K562 (cell line): ENCODE data around the gene TMEM154. TPM values are rescaled to one million over a fixed set of nuclear protein-coding genes. Genes with fewer than 3 reads are reported as not detected.

Experiments
- ATAC-seq: fragments of 200-7000 bp; cut with Tn5 transposase; 3 replicates; pipeline ENCODE4 v1.9.1; 2020; ENCODE audit warnings: moderate library complexity
- BruUV-seq: library from RNA; stranded (reverse); fragments of 400-500 nt; replicated peaks from 2 replicates; lab custom pipeline; 2021; lab: Mats Ljungman, UMichigan
- CTCF ChIA-PET: fragments of 300-600 bp; formaldehyde crosslinking; extraction: SDS; loops from one replicate; lab custom pipeline; 2021; ENCODE audit warnings: low intra/inter-chr PET ratio; lab: Yijun Ruan, JAX
- POLR2A ChIA-PET: fragments of 300-600, 350-650 bp; sonication (Branson Sonifier 250); formaldehyde crosslinking; extraction: SDS; loops from one replicate; lab custom pipeline; 2021; ENCODE audit warnings: antibody characterized with exemption, inconsistent platforms; lab: Yijun Ruan, JAX
- DNase-seq, 4 experiments: peaks; one replicate each; pipeline versions ENCODE4 v3.0.0 to v3.0.0-alpha.2; 2011 to 2018; ENCODE audit warnings: low spot score in 3 of 4, mixed read lengths in 3 of 4; ENCODE audit errors: extremely low read depth in 1 of 4
- FAIRE-seq: peaks from 2 replicates; lab custom pipeline; 2011; peaks lifted over from hg19 to GRCh38; lab: Jason Lieb, UNC
- H2AFZ ChIP-seq: 2 replicates; pipeline ENCODE4 v1.6.0; 2011; ENCODE audit warnings: low read depth, low read length, control low read depth, inconsistent platforms
- H3K27ac ChIP-seq: fragments of 200-600 bp; 3 replicates; pipeline ENCODE4 v1.8.0; 2011; ENCODE audit warnings: low read depth, mild to moderate bottlenecking, control low read depth, inconsistent platforms, low read length, moderate library complexity, mixed read lengths; ENCODE audit errors: extremely low read depth
- H3K27me3 ChIP-seq, 2 experiments: fragments of 300-600 bp in 1 of 2; 2 replicates in 1 of 2; 3 replicates in 1 of 2; pipeline versions ENCODE4 v1.6.0 to v1.8.0; 2011; ENCODE audit warnings: inconsistent platforms in 2 of 2, low read length in 2 of 2, mild to moderate bottlenecking in 1 of 2, mixed read lengths in 1 of 2, moderate library complexity in 1 of 2; ENCODE audit not compliant: control insufficient read depth in 2 of 2, insufficient read depth in 2 of 2
- H3K36me3 ChIP-seq: fragments of 300-600 bp; 3 replicates; pipeline ENCODE4 v1.8.0; 2011; ENCODE audit warnings: mild to moderate bottlenecking, low read length, inconsistent platforms; ENCODE audit not compliant: control insufficient read depth, insufficient read depth
- H3K4me1 ChIP-seq, 2 experiments: fragments of 200-600 bp in 1 of 2; replicated peaks in 1 of 2; 2 replicates in 1 of 2; 3 replicates in 1 of 2; pipeline versions ENCODE4 v1.5.1 to v1.8.0; 2011; ENCODE audit warnings: inconsistent platforms in 2 of 2, low read length in 2 of 2, mild to moderate bottlenecking in 1 of 2, mixed read lengths in 1 of 2, moderate library complexity in 1 of 2; ENCODE audit not compliant: control insufficient read depth in 2 of 2, insufficient read depth in 2 of 2
- H3K4me2 ChIP-seq: 2 replicates; pipeline ENCODE4 v1.6.1; 2011; ENCODE audit warnings: low read length, control low read depth, inconsistent platforms, mixed read lengths; ENCODE audit not compliant: insufficient read depth
- H3K4me3 ChIP-seq: fragments of 200-600 bp; sonication (generic), shearing (Covaris generic); 2 replicates; pipeline ENCODE4 v1.5.1; 2016; ENCODE audit warnings: control low read depth, inconsistent platforms
- H3K79me2 ChIP-seq: fragments of 200-600 bp; 3 replicates; pipeline ENCODE4 v1.8.0; 2011; ENCODE audit warnings: low read length, inconsistent platforms; ENCODE audit not compliant: control insufficient read depth, insufficient read depth
- H3K9ac ChIP-seq, 2 experiments: 2 replicates each; pipeline versions ENCODE4 v1.6.0 to v1.6.1; 2011; ENCODE audit warnings: low read depth in 2 of 2, low read length in 2 of 2, control low read depth in 1 of 2, inconsistent platforms in 1 of 2, mild to moderate bottlenecking in 1 of 2, mixed read lengths in 1 of 2; ENCODE audit not compliant: insufficient read depth in 1 of 2
- H3K9me1 ChIP-seq: one replicate; pipeline ENCODE4 v1.6.0; 2011; ENCODE audit warnings: inconsistent platforms, mild to moderate bottlenecking, low read length, moderate library complexity; ENCODE audit not compliant: control insufficient read depth, insufficient read depth
- H3K9me3 ChIP-seq: replicated peaks from 2 replicates; pipeline ENCODE4 v1.5.1; 2011; ENCODE audit warnings: low read depth, low read length, inconsistent platforms; ENCODE audit not compliant: control insufficient read depth, insufficient read depth
- H4K20me1 ChIP-seq: replicated peaks from 2 replicates; pipeline ENCODE4 v1.6.1; 2011; ENCODE audit warnings: low read length, inconsistent platforms, mixed read lengths; ENCODE audit not compliant: control insufficient read depth, insufficient read depth
- HOXB6 ChIP-seq: fragments of 250-450 bp; sonication (Bioruptor Pico); IDR thresholded peaks from 2 replicates; pipeline ENCODE4 v1.5.1; 2022; ENCODE audit warnings: mild to moderate bottlenecking, borderline replicate concordance
- KDM2B ChIP-seq: fragments of 250-450 bp; sonication (Bioruptor Pico); IDR thresholded peaks from 2 replicates; pipeline ENCODE4 v1.8.0; 2021; ENCODE audit warnings: mild to moderate bottlenecking, moderate library complexity
- LCOR ChIP-seq: sonication (generic); formaldehyde crosslinking; IDR thresholded peaks from 2 replicates; pipeline ENCODE4 v1.8.0; 2022; ENCODE audit warnings: mild to moderate bottlenecking, missing genetic modification reagents
- NFE2 ChIP-seq: IDR thresholded peaks from 2 replicates; pipeline ENCODE4 v1.6.1; 2014; ENCODE audit warnings: antibody characterized with exemption, low read depth
- RCOR1 ChIP-seq, 2 experiments: IDR thresholded peaks; 2 replicates each; pipeline ENCODE4 v1.6.1; 2012; ENCODE audit warnings: low read depth in 2 of 2, low read length in 2 of 2, borderline replicate concordance in 1 of 2, improper control_type of control experiment in 1 of 2
- RHOXF2B ChIP-seq: fragments of 250-450 bp; sonication (Bioruptor Pico); conservative IDR thresholded peaks from 2 replicates; pipeline ENCODE4 v1.5.1; 2021
- ZBTB7A ChIP-seq: IDR thresholded peaks from 2 replicates; pipeline ENCODE4 v1.6.1; 2011; ENCODE audit warnings: low read depth, mild to moderate bottlenecking, low read length, moderate library complexity, borderline replicate concordance; ENCODE audit not compliant: control insufficient read depth
- ZNF253 ChIP-seq: fragments of 250-450 bp; sonication (Bioruptor Pico); conservative IDR thresholded peaks from 2 replicates; pipeline ENCODE4 v1.6.1; 2021; ENCODE audit warnings: mild to moderate bottlenecking
- WGBS: fragments of 100-300 bp; shearing (Covaris generic); methylation state at CpG from one replicate; pipeline ENCODE4 v1.1.6; 2016; ENCODE audit warnings: low coverage, mixed read lengths; ENCODE audit not compliant: insufficient coverage; ENCODE audit errors: missing lambda C conversion rate; 5-methylcytosine and 5-hydroxymethylcytosine counted together
- in situ Hi-C: fragments of 300-500 bp; cut with MboI; formaldehyde crosslinking; loops from 4 replicates; pipeline ENCODE4 v1.15.0; 2018; ENCODE audit warnings: inconsistent platforms, mixed read lengths
- intact Hi-C: fragments of 100-400 bp; cut with micrococcal nuclease; formaldehyde crosslinking; loops from 2 replicates; pipeline ENCODE4 v1.14.2; 2022
- polyA plus RNA-seq, 8 experiments: library from polyadenylated mRNA; depleted of rRNA in 4 of 8; stranded (reverse) in 5 of 8; unstranded in 3 of 8; fragments of >200 nt; fragmentation: Nextera tagmentation in 2 of 8; fragmentation: Illumina TruSeq in 1 of 8; extraction: Ambion mirVana in 2 of 8; extraction: Trizol in 1 of 8; gene quantifications; 2 replicates each; pipeline versions ENCODE4 v1.2.1 to v1.2.3, GENCODE V29; 2011 to 2014; ENCODE audit warnings: inconsistent platforms in 1 of 8, missing spikeins in 1 of 8
- total RNA-seq, 7 experiments: library from RNA; depleted of rRNA in 6 of 7; stranded (reverse); fragments of >200 nt in 6 of 7; fragmentation: Illumina TruSeq in 2 of 7; extraction: Trizol in 2 of 7; gene quantifications; 2 replicates each; pipeline versions ENCODE4 v1.2.1 to v1.2.3, GENCODE V29; 2011 to 2021; ENCODE audit warnings: low replicate concordance in 1 of 7
- TF ChIP-seq, protein P1 (sequence below): fragments of 450-650 bp; IDR thresholded peaks from 2 replicates; pipeline ENCODE4 v1.6.1; 2018; ENCODE audit not compliant: partially characterized antibody
- TF ChIP-seq, protein P2 (sequence below), 2 experiments: IDR thresholded peaks; 2 replicates each; pipeline ENCODE4 v1.6.1; 2012; ENCODE audit warnings: improper control_type of control experiment in 2 of 2, low read depth in 2 of 2, low read length in 2 of 2, borderline replicate concordance in 1 of 2

The TMEM154 gene
- total and polyA plus RNA-seq, 9 of the 15 experiments (the other 6 are each of a cell fraction or from before 2014, with no cell fraction given) = 0.13 to 1.8 (median 0.58) TPM

DNA sequence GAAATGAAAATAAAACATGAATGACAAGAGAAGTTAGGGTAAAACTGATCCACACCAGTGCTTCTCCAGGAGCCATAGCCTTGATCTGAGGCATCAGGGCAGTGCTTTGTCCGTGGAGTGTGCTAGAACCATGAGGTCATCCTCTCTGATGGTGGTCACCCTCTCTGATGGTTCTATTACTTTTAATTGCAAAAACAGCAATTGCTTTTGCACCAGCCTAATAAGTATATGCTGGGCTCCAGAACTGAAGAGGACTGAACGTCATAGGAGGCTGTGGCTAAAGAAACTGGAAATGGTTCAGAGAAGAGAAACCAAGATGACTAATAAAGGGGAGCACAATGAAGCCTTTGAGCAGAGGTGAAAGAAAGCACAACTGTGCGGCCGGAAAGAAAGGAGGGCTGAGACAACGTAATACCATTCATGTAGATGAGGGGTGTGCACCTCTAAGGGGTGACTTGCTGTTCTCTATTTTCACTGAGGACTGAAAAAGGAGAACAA is 17.0 kb upstream of the TMEM154 start:
- TF ChIP-seq, protein P1, sequence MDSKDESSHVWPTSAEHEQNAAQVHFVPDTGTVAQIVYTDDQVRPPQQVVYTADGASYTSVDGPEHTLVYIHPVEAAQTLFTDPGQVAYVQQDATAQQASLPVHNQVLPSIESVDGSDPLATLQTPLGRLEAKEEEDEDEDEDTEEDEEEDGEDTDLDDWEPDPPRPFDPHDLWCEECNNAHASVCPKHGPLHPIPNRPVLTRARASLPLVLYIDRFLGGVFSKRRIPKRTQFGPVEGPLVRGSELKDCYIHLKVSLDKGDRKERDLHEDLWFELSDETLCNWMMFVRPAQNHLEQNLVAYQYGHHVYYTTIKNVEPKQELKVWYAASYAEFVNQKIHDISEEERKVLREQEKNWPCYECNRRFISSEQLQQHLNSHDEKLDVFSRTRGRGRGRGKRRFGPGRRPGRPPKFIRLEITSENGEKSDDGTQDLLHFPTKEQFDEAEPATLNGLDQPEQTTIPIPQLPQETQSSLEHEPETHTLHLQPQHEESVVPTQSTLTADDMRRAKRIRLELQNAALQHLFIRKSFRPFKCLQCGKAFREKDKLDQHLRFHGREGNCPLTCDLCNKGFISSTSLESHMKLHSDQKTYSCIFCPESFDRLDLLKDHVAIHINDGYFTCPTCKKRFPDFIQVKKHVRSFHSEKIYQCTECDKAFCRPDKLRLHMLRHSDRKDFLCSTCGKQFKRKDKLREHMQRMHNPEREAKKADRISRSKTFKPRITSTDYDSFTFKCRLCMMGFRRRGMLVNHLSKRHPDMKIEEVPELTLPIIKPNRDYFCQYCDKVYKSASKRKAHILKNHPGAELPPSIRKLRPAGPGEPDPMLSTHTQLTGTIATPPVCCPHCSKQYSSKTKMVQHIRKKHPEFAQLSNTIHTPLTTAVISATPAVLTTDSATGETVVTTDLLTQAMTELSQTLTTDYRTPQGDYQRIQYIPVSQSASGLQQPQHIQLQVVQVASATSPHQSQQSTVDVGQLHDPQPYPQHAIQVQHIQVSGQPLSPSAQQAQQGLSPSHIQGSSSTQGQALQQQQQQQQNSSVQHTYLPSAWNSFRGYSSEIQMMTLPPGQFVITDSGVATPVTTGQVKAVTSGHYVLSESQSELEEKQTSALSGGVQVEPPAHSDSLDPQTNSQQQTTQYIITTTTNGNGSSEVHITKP = no peak
- no peak for TF ChIP-seq HOXB6 (CRISPR knock-in tag)
- no peak for TF ChIP-seq ZBTB7A
- TF ChIP-seq RCOR1 (IDR thresholded peaks at IDR 0.05; ENCODE audit: borderline replicate concordance in 1 of 2, low read depth in 2 of 2, low read length in 2 of 2) = no peak
- TF ChIP-seq NFE2 = no peak
- TF ChIP-seq, protein P2, sequence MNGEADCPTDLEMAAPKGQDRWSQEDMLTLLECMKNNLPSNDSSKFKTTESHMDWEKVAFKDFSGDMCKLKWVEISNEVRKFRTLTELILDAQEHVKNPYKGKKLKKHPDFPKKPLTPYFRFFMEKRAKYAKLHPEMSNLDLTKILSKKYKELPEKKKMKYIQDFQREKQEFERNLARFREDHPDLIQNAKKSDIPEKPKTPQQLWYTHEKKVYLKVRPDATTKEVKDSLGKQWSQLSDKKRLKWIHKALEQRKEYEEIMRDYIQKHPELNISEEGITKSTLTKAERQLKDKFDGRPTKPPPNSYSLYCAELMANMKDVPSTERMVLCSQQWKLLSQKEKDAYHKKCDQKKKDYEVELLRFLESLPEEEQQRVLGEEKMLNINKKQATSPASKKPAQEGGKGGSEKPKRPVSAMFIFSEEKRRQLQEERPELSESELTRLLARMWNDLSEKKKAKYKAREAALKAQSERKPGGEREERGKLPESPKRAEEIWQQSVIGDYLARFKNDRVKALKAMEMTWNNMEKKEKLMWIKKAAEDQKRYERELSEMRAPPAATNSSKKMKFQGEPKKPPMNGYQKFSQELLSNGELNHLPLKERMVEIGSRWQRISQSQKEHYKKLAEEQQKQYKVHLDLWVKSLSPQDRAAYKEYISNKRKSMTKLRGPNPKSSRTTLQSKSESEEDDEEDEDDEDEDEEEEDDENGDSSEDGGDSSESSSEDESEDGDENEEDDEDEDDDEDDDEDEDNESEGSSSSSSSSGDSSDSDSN (IDR thresholded peaks at IDR 0.05; ENCODE audit: borderline replicate concordance in 1 of 2, low read depth in 2 of 2, low read length in 2 of 2) = no peak
- no peak for TF ChIP-seq KDM2B (CRISPR knock-in tag)
- TF ChIP-seq ZNF253 = no peak
- no peak for TF ChIP-seq RHOXF2B (CRISPR knock-in tag)
- no peak for TF ChIP-seq LCOR (CRISPR knock-in tag)
- ATAC-seq (no peak; the same call in 2 of the 3 replicates), DNase-seq (no peak), FAIRE-seq (no peak)
- Histone ChIP-seq H3K9me3 (no peaks in the 10 kb centered on the region), H3K9me1 (no peaks in the 10 kb centered on the region), H3K4me1 (no peaks in the 10 kb centered on the region), H3K36me3 (no peaks in the 10 kb centered on the region), H3K27me3 (peaks cover 3 to 13% of the 10 kb centered on the region in 2 experiments; a peak in 4 of 5 replicates), H3K4me2 (no peak overlapping the region), H3K79me2 (no peaks in the 10 kb centered on the region), H4K20me1 (no peaks in the 10 kb centered on the region), H3K9ac (no peak overlapping the region), H2AFZ (no peak overlapping the region), H3K27ac (no peak overlapping the region), H3K4me3 (no peak overlapping the region)
- POLR2A ChIA-PET = interaction anchor here (0.9 kb wide), 1 partner anchor 19 kb away, joined by 3 read pairs; no protein-coding TSS in a partner anchor
- intact Hi-C loops = no loop called here
- WGBS = 11% methylated on average over 5 of the region's 5 CpGs
- BruUV-seq = no TSS peak
- in situ Hi-C loops = no loop called here
- CTCF ChIA-PET = no interaction called here
